HEK293 (cell line): Measurements from ENCODE around the gene DNAJC5.

Source experiments
- CTCF ChIA-PET: fragments of 350-600 bp; formaldehyde crosslinking; extraction: SDS; loops from one replicate; lab custom pipeline; 2021; ENCODE audit warnings: antibody characterized with exemption; lab: Yijun Ruan, JAX
- POLR2A ChIA-PET: fragments of 300-600 bp; formaldehyde crosslinking; extraction: SDS; loops from one replicate; lab custom pipeline; 2020; ENCODE audit warnings: antibody characterized with exemption, inconsistent platforms; lab: Yijun Ruan, JAX
- H3K27ac ChIP-seq: fragments of 200-500 bp; sonication (Bioruptor generic); 2 replicates; pipeline ENCODE4 v1.5.1; 2014; ENCODE audit warnings: low read depth, low read length, control low read depth, inconsistent platforms; ENCODE audit errors: extremely low read depth
- H3K36me3 ChIP-seq, 2 experiments: fragments of 200-500 bp in 1 of 2; sonication (Bioruptor generic) in 1 of 2; 1 replicate in 1 of 2; 2 replicates in 1 of 2; pipeline ENCODE4 v1.5.1; 2014 to 2017; ENCODE audit warnings: inconsistent platforms in 2 of 2, low read length in 2 of 2; ENCODE audit not compliant: control insufficient read depth in 2 of 2, insufficient read depth in 1 of 2
- H3K4me1 ChIP-seq: fragments of 200-500 bp; sonication (Bioruptor generic); 2 replicates; pipeline ENCODE4 v1.5.1; 2014; ENCODE audit warnings: mild to moderate bottlenecking, low read length, inconsistent platforms; ENCODE audit not compliant: control insufficient read depth, insufficient read depth
- H3K4me3 ChIP-seq: 2 replicates; pipeline ENCODE4 v1.5.1; 2011; ENCODE audit warnings: low read depth, mild to moderate bottlenecking, control low read depth, low read length, moderate library complexity
- H3K9me3 ChIP-seq: fragments of 200-500 bp; sonication (Bioruptor generic); 2 replicates; pipeline ENCODE4 v1.5.1; 2014; ENCODE audit warnings: low read depth, low read length, inconsistent platforms; ENCODE audit not compliant: control insufficient read depth, insufficient read depth
- AEBP2 ChIP-seq: fragments of 450-650 bp; formaldehyde crosslinking; IDR thresholded peaks from 2 replicates; pipeline ENCODE4 v1.5.1; 2016; ENCODE audit warnings: missing biosample characterization, missing genetic modification characterization, borderline replicate concordance
- EGR2 ChIP-seq: fragments of 450-650 bp; formaldehyde crosslinking; IDR thresholded peaks from 2 replicates; pipeline ENCODE4 v1.5.1; 2016; ENCODE audit warnings: low read depth, missing biosample characterization, missing genetic modification characterization
- GLIS2 ChIP-seq: fragments of 450-650 bp; formaldehyde crosslinking; IDR thresholded peaks from 2 replicates; pipeline ENCODE4 v1.5.1; 2016; ENCODE audit warnings: missing biosample characterization, missing genetic modification characterization
- KLF1 ChIP-seq: fragments of 450-650 bp; formaldehyde crosslinking; IDR thresholded peaks from 2 replicates; pipeline ENCODE4 v1.5.1; 2016; ENCODE audit warnings: missing biosample characterization, missing genetic modification characterization
- KLF10 ChIP-seq: fragments of 450-650 bp; IDR thresholded peaks from 2 replicates; pipeline ENCODE4 v1.5.1; 2018; ENCODE audit warnings: missing biosample characterization, mild to moderate bottlenecking, missing genetic modification characterization
- KLF16 ChIP-seq: fragments of 450-650 bp; formaldehyde crosslinking; IDR thresholded peaks from 2 replicates; pipeline ENCODE4 v1.5.1; 2017; ENCODE audit warnings: missing biosample characterization, missing genetic modification characterization
- KLF17 ChIP-seq: fragments of 450-650 bp; formaldehyde crosslinking; IDR thresholded peaks from 2 replicates; pipeline ENCODE4 v1.5.1; 2016; ENCODE audit warnings: missing biosample characterization, missing genetic modification characterization
- KLF7 ChIP-seq: fragments of 450-650 bp; formaldehyde crosslinking; IDR thresholded peaks from 2 replicates; pipeline ENCODE4 v1.5.1; 2016; ENCODE audit warnings: missing biosample characterization, missing genetic modification characterization, borderline replicate concordance
- KLF8 ChIP-seq: fragments of 450-650 bp; formaldehyde crosslinking; IDR thresholded peaks from 2 replicates; pipeline ENCODE4 v1.5.1; 2016; ENCODE audit warnings: missing biosample characterization, missing genetic modification characterization
- KLF9 ChIP-seq: fragments of 450-650 bp; formaldehyde crosslinking; IDR thresholded peaks from 2 replicates; pipeline ENCODE4 v1.5.1; 2016; ENCODE audit warnings: missing biosample characterization, missing genetic modification characterization, low read depth
- SCRT1 ChIP-seq: fragments of 450-650 bp; formaldehyde crosslinking; IDR thresholded peaks from 2 replicates; pipeline ENCODE4 v1.5.1; 2016; ENCODE audit warnings: missing biosample characterization, missing genetic modification characterization, borderline replicate concordance
- SP2 ChIP-seq: fragments of 450-650 bp; formaldehyde crosslinking; IDR thresholded peaks from 2 replicates; pipeline ENCODE4 v1.5.1; 2016; ENCODE audit warnings: missing biosample characterization, missing genetic modification characterization
- SP7 ChIP-seq: fragments of 450-650 bp; formaldehyde crosslinking; IDR thresholded peaks from 2 replicates; pipeline ENCODE4 v1.5.1; 2016; ENCODE audit warnings: missing biosample characterization, missing genetic modification characterization
- ZFHX2 ChIP-seq: fragments of 450-650 bp; formaldehyde crosslinking; conservative IDR thresholded peaks from 2 replicates; pipeline ENCODE4 v1.5.1; 2016; ENCODE audit warnings: missing biosample characterization, missing genetic modification characterization
- ZNF121 ChIP-seq: fragments of 450-650 bp; formaldehyde crosslinking; IDR thresholded peaks from 2 replicates; pipeline ENCODE4 v1.5.1; 2016; ENCODE audit warnings: missing biosample characterization, missing genetic modification characterization
- ZNF146 ChIP-seq: fragments of 450-650 bp; formaldehyde crosslinking; IDR thresholded peaks from 2 replicates; pipeline ENCODE4 v1.5.1; 2016; ENCODE audit warnings: missing biosample characterization, missing genetic modification characterization
- ZNF24 ChIP-seq: fragments of 450-650 bp; formaldehyde crosslinking; IDR thresholded peaks from 2 replicates; pipeline ENCODE4 v1.5.1; 2016; ENCODE audit warnings: missing biosample characterization, missing genetic modification characterization
- ZNF362 ChIP-seq: fragments of 450-650 bp; formaldehyde crosslinking; IDR thresholded peaks from 2 replicates; pipeline ENCODE4 v1.5.1; 2016; ENCODE audit warnings: missing biosample characterization, missing genetic modification characterization
- ZNF366 ChIP-seq: fragments of 450-650 bp; formaldehyde crosslinking; conservative IDR thresholded peaks from 2 replicates; pipeline ENCODE4 v1.5.1; 2016; ENCODE audit warnings: missing biosample characterization, missing genetic modification characterization
- ZNF394 ChIP-seq: fragments of 450-650 bp; formaldehyde crosslinking; IDR thresholded peaks from 2 replicates; pipeline ENCODE4 v1.5.1; 2016; ENCODE audit warnings: missing biosample characterization, missing genetic modification characterization, mild to moderate bottlenecking, moderate library complexity, borderline replicate concordance
- ZNF510 ChIP-seq: fragments of 450-650 bp; formaldehyde crosslinking; IDR thresholded peaks from 2 replicates; pipeline ENCODE4 v1.5.1; 2018; ENCODE audit warnings: mild to moderate bottlenecking, missing genetic modification characterization, missing biosample characterization; ENCODE audit not compliant: insufficient replicate concordance
- ZNF513 ChIP-seq: fragments of 450-650 bp; IDR thresholded peaks from 2 replicates; pipeline ENCODE4 v1.5.1; 2018; ENCODE audit warnings: missing biosample characterization, missing genetic modification characterization
- ZNF701 ChIP-seq: fragments of 450-650 bp; formaldehyde crosslinking; IDR thresholded peaks from 2 replicates; pipeline ENCODE4 v1.5.1; 2016; ENCODE audit warnings: missing biosample characterization, missing genetic modification characterization
- ZNF76 ChIP-seq: fragments of 450-650 bp; formaldehyde crosslinking; IDR thresholded peaks from 2 replicates; pipeline ENCODE4; 2016; ENCODE audit warnings: low read depth, missing biosample characterization, missing genetic modification characterization, borderline replicate concordance
- ZNF768 ChIP-seq: fragments of 450-650 bp; formaldehyde crosslinking; IDR thresholded peaks from 2 replicates; pipeline ENCODE4 v1.5.1; 2018; ENCODE audit warnings: missing biosample characterization, mild to moderate bottlenecking, missing genetic modification characterization
- ZSCAN16 ChIP-seq: fragments of 450-650 bp; formaldehyde crosslinking; IDR thresholded peaks from 2 replicates; pipeline ENCODE4 v1.5.1; 2016; ENCODE audit warnings: missing biosample characterization, missing genetic modification characterization

DNAJC5 gene

GRCh38 chr20:63941282-63942081, 46.6 kb downstream of the DNAJC5 start (continued):
- TF ChIP-seq ZNF513 (no peak), ZNF394 (no peak), EGR2 (tag by site-specific recombination) (0 out of 2 replicates have a peak, but pooled peaks have one; percentile 17), ZNF510 (tag by site-specific recombination) (no peak), KLF1 (tag by site-specific recombination) (peak; percentile 99), ZNF362 (no peak), SCRT1 (tag by site-specific recombination) (no peak), ZNF146 (no peak)

- H3K27ac ChIP-seq: 0 out of 2 replicates have a peak overlapping the region, but pooled peaks have one; percentile 9
- peaks cover 0 to 72% of the 10 kb centered on the region in 2 experiments; a peak in 2 of 3 replicates for H3K36me3 ChIP-seq
- no peaks in the 10 kb centered on the region for H3K4me1 ChIP-seq
- ChIA-PET CTCF (interaction anchor here (0.6 kb wide), 1 partner anchor 14 kb away, joined by 4 read pairs; no protein-coding TSS in a partner anchor), POLR2A (no interaction called here)
- H3K4me3 ChIP-seq: no peak overlapping the region
- TF ChIP-seq ZNF121 (tag by site-specific recombination): 0 out of 2 replicates have a peak, but pooled peaks have one; percentile 27
- TF ChIP-seq SP2 (tag by site-specific recombination): peak; percentile 52
- TF ChIP-seq ZNF76: peak; percentile 24; the same call in 1 of the 2 replicates
- TF ChIP-seq ZNF366 (tag by site-specific recombination): 0 out of 2 replicates have a peak, but pooled peaks have one; percentile 10
- TF ChIP-seq GLIS2 (tag by site-specific recombination): peak; percentile 61; the same call in 1 of the 2 replicates
- no peak for TF ChIP-seq ZNF768 (tag by site-specific recombination)
- no peak for TF ChIP-seq ZNF24 (tag by site-specific recombination)
- TF ChIP-seq KLF16 (tag by site-specific recombination): peak; percentile 82
- no peak for TF ChIP-seq ZNF701 (tag by site-specific recombination)
- TF ChIP-seq AEBP2 (tag by site-specific recombination): no peak
- 0 out of 2 replicates have a peak, but pooled peaks have one; percentile 53 for TF ChIP-seq KLF7
- peak; percentile 61 for TF ChIP-seq KLF1 (tag by site-specific recombination)
- TF ChIP-seq ZSCAN16 (tag by site-specific recombination): no peak
- TF ChIP-seq KLF9 (tag by site-specific recombination): peak; percentile 95
- TF ChIP-seq SP7 (tag by site-specific recombination): peak; percentile 43; the same call in 1 of the 2 replicates
- 0 out of 2 replicates have a peak, but pooled peaks have one; percentile 10 for TF ChIP-seq ZFHX2
- peak; percentile 49; the same call in 1 of the 2 replicates for TF ChIP-seq KLF17 (tag by site-specific recombination)
- peak; percentile 81 for TF ChIP-seq KLF8 (tag by site-specific recombination)
- peak; percentile 73 for TF ChIP-seq KLF10 (tag by site-specific recombination)
- H3K9me3 ChIP-seq: no peaks in the 10 kb centered on the region
Measured at GRCh38 chr20:63942250-63942951, 47.5 kb downstream of the DNAJC5 start.
